ENCODE measurements around the gene OR6B3.

The OR6B3 gene

GRCh38 chr2:240043279-240043989 is 9.9 kb downstream of the OR6B3 start:
- DNase-seq: no peak

DNA sequence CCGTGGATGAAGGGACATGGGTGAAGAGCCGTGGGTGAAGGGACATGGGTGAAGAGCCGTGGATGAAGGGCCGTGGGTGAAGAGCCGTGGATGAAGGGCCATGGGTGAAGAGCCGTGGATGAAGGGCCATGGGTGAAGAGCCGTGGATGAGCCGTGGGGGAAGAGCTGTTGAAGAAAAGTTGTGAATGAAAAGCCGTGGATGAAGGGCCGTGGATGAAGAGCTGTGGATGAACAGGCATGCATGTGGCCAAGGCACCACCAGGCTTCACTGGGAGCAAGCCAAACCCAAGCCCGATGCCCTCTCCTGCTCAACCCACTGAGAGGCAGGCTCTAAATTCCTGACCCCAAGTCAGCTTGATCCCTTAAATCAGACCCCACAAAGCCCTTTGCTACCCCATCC is 10.6 kb downstream of the OR6B3 start:
- DNase-seq: no peak

DNA sequence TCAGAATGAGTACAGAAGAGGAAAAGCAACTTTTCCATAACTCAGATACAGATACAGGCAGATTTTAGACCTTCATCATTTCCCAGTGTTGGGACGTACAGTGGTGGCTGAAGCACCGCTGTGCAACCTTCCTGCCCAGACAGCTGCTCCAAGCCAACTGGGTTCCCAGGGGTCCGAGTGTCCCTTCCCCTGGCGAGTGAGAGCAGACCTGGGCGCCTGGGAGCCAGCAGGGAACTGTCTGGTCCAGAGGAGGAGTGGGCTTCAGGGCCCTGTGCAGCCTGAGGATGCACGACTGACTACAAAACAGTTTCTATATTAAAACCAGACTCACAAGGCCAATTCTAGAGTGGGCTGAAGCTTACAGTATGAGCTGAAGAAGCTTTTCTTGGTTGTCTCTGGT is 12.0 kb downstream of the OR6B3 start:
- no peak for DNase-seq

DNA sequence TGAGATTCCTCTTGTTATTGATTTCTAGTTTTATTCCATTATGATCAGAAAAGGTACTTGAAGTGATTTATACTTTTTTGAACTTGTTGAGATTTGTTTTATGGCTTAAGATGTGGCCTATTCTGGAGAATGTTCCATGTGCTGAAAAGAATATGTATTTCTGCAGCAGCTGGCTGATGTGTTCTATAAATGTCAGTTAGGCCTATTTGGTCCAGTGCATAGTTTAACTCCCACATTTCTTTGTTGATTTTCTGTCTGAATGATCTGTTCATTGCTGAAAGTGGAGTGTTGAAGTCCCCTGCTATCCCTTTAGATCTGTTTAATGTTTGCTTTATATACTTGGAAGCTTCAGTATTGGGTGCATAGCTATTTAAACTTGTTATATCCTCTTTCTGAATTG is 16.0 kb downstream of the OR6B3 start:
- DNase-seq: no peak

DNA sequence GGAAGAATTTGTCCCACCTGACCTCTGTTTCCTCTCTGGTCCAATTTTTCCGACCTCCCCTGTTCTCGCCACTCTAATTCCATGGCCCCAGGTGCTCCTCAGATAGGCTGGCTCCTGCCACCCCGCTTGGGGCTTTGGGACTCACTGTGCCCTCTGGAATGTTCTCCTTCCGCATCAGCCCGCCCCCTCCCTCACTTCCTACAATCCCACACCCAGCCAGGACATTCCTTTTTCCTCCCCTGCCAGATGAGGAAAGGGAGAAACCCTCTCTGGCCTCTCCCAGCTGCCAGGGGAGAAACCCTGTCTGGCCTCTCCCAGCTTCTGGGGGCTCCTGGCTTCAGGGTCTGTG is 20.0 kb downstream of the OR6B3 start:
- no peak for DNase-seq

DNA sequence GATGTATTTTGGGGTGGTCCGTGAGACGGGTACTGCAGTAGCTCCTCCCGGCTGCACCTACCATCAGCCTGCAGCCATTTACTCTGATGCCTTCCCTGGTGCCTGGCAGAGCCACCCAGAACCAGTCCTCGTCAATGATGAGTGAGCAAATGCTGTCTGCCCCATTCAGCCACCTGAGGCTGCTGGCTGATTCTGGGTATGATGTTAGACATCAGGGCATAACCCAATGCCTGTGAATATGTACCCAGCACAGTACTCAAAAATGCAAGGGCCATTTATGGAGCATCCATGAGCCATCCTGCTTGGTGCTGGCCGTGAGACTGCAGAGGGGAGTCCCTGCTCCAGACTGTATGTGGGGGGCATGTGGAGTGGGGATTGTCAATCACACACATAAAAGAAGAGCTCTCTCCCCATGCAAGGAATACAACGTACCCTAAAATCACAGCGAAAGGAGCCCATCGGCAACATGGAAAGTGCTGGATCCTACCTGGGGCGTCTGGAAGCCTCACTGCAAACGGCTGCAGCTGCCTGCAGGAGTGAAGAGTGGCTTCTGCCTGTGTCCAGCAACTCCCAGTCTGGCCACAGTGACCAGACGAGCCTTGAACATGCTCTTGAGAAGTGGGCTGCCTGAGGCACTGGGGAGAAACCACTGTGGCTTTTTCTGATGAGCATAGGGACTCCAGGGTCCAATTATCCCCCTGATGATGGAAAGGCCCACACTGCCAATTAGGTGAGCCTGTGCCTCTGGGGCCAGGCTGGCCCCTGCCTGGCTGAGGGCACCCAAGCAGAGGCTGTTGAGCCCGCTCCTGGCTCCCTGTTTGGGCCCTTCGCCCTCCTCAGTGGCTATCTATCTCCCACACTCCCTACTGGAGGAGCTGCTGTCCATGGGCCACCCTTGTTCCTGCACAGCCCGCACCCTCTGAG is 20.7 kb downstream of the OR6B3 start:
- no peak for DNase-seq

- DNase-seq: no peak
Observed at GRCh38 chr2:240030379-240031094, 22.8 kb downstream of the OR6B3 start, which contains the start of gene OR6B2. Gene OR6B2, minus strand, starts transcription at chr2:240030429. Its CDS starts 0 bp downstream, at chr2:240030429.

DNA sequence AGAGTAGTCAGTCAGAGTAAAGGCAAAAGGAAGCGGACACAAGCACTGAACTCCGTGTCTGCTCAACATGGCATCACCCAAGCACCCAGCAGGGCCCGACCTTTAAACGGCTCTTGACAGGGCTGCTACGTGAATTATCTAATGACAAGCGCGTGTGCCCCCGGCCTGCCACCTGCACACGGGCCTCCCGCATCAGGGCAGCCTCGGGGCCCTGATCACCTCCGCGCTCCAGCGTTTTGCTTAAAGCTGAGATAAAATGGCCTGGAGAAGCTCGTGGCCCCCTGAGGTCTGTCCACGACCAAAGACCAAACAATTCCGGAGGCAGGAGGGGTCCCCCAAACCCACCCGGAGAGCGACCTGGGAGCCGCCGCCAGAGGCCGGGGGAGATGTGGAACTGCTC is 28.6 kb downstream of the OR6B3 start:
- no peak for DNase-seq

GRCh38 chr2:240023792-240024191 is 29.5 kb downstream of the OR6B3 start:
- DNase-seq: no peak

- peak; percentile 39 for DNase-seq
Observed at GRCh38 chr2:240021488-240022104, 31.7 kb downstream of the OR6B3 start.

DNA sequence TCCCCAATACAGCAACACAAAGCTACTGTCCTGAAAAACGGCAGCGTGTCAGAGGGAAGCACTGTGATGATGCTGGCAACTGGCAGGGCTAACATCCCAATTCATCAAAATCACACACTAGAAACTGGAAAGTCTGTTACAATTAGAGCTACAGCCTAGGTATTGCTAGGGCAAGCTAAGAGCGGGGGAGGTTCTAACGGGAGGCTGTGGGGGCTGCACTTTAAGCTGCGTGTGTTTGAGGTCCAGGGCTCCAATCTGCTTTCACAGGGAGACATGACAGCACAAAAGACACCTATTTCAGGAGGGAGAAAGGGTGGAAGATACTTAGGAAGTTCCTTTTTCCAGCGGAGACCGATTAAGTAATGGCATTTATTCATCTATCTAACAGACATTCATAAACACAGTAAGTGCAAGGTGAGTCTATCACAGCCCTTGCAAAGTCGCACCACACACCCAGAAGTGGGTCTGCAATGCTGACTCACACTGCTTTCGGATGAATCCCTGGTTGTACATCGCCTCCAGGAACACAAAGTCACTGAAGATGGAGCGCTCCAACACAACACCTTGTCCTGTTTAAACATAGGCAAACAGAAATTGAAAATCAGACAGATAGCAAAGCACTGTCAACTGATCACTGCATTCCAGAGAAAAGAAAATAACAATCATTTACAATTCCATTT is 35.1 kb downstream of the OR6B3 start:
- no peak for DNase-seq

DNA sequence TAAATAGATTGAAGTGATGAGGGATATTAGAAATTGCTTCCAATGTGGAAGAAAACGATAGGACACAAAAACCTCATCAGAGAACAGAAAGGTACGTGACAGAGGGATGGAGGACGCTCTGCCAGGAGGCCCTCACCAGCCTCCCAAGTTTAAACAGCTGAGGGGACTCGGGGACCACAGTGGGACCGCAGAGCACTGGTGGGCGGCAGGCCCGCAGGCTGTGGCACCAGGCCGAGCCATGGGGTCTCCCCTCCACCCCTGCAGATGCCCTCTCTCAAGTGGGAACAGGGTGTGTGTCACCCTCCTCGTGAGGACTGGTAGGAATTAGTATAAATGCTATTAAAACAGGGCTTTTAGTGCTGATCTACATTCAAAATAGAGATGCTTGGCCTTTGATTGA is 39.0 kb downstream of the OR6B3 start:
- no peak for DNase-seq

GRCh38 chr2:240013343-240013742 is 40.0 kb downstream of the OR6B3 start:
- no peak for DNase-seq

GRCh38 chr2:240002983-240003382 is 50.3 kb downstream of the OR6B3 start:
- no peak for DNase-seq

DNA sequence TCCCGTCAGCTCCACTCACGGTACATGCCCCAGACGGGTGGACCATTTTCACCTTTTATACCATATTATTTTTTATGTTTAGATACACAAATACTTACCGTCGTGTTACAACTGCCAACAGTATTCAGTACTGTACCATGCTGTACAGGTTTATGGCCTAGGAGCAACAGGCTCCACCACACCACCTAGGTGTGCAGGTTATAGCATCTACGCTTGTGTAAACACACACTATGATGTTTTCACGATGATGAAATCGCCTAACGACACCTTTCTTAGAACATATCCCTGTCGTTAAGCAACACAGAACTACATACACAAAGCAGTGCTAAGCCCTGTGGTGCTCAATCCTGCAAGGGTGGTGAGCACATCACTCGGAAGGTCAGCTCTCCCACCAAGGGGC is 52.6 kb downstream of the OR6B3 start:
- DNase-seq: no peak

- DNase-seq: no peak
Observed at GRCh38 chr2:239997686-239998409, 55.5 kb downstream of the OR6B3 start.

All from central memory CD4-positive, alpha-beta T cell (primary cell).